GM19351 (cell line): ENCODE results near the gene SHROOM3.
"Not testable (repeated sequence)": the region's sequence is repeated elsewhere in the genome, so short reads cannot be mapped to it uniquely, and the experiment has no call there.

ENCODE experiments used
- ATAC-seq: cut with Tn5 transposase; IDR thresholded peaks from one replicate; pipeline ENCODE4 v1.9.1; 2021; ENCODE audit warnings: mild to moderate bottlenecking, moderate library complexity; ENCODE audit not compliant: unreplicated experiment

SHROOM3 gene

DNA sequence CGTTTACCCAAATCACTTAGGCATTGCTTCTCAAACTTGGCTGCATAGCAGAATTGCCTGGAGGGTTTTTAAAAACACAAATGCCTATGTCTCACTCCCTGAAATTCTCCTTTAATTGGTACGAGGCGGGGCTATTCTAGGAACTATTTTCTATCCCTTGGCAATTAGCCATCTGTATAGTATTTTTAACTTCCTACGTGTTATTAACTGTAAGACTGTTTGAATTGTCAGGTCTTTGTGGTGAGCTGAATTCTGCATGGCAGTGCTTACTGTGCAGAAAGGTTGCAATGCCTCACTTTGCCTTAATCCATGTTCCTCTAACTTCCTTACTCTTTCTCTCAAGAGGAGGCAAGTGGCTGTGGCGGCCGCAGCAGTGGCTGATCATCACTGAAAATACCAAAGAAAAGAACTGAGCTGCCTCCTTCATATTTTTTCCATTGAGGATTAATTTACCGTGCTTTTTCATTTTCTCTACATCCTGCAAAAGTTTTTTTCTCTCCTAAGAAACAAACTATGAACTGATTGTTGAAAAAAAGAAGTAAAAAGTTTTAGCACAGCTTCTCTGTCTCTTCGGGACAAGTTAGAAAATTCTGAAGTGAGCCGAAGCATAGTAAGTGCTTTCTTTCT lies at the start of gene SHROOM3:
Gene SHROOM3 (plus strand): TSS at position 329 of the 627 bp plus-strand sequence. CDS start 824 bp downstream, outside the sequence.
- no peak for ATAC-seq

DNA sequence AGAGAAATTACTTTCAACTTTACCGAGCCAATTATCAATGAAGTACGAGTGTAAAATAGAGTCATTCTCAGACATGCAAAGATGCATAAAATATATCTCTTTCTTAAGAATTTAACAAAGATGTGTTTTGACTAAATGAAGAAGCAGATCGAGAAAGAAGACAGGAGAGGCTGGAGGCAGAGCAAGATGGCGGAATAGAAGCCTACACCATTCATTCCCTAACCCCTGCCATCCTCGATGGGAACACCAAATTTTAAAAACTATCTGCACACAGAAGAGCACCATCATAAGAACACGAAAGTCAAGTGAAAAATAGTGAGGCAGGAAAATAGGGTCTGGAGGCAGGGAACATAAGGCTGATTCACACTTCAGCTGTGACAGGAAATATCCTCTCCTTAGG lies 49.1 kb upstream of the SHROOM3 start:
- ATAC-seq = no peak

DNA sequence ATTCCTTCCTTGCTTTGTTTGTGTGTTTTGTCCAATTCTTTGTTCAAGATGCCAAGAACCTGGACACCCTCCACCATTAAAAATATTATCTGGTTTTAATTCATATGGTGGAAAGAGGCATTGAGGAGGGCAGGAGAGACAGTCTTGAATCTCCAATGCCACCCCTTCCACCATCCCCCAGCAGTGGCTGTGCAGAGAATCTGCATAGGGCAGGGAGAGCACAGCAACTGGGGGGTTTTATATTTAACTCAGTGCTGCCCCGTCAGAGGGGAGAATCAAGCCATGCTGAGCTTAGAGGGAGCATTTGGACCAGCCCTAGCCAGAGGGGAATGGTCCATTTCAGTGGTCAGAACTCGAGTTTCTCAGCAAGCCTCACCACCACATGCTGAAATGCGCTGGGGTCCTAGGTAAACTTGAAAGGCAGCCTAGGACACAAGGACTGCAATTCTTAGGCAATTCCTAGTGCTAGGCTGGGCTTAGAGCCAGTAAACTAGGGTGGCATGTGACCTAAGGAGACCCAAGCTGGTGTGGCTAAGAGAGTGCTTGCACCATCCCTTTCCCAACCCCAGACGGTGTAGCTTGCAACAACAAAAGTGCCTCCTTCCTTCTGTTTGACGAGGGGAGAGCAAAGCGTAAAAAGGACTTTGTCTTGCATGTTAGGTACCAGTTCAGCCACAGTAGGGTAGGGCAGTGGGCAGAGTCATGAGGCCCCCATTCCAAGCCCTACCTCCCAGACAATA lies 48.3 kb upstream of the SHROOM3 start:
- ATAC-seq = no peak

DNA sequence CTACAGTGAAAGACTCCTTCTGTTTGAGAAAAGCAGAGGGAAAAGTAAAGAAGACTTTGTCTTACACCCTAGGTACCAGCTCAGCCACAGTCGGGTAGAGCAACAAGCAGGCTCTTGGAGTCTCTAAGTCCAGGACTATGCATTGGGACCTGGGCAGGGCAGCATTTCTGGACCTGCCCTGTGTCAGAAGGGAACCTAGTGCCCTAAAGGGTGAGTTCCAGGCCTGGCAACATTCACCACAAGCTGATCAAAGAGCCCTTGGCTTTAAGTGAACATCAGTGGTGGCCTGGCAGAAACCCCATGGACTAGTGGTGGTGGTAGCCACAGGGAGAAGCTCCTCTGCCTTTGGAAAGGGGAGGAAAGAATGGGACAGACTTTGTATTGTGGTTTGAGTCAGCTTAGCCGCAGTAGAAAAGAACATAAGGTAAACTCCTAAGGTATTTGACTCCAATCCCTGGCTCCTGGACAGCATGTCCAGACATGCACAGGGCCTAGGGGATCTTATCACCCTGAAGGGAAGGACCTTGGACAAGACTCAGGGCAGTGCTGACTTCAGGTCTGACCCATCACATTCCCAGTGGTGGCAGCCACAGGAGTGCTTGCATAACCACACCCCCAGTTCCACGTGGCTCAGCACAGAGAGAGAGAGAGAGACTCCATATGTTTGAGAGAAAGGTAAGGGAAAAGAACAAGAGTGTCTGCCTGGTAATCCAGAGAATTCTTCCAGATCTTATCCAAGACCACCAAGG lies 46.7 kb upstream of the SHROOM3 start:
- no peak for ATAC-seq

DNA sequence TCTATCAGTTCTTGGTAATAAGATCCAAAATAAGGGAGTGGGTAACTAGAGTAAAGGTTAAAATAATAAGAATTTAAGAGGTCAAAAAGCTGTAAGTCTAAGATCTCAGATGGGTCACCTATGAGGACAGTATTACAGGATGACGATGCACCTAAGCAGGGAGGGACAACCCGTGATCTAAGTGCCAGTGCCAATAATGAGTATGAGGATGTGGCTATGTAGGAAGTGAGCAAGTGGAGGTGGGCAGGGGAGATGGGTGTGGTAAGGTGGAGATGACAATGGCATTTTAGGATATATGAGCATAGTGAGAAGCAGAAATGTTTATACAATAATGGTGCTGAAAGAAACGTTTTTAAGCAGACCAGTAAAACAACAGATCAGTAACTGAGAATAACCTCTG lies 33.4 kb upstream of the SHROOM3 start:
- no peak for ATAC-seq

DNA sequence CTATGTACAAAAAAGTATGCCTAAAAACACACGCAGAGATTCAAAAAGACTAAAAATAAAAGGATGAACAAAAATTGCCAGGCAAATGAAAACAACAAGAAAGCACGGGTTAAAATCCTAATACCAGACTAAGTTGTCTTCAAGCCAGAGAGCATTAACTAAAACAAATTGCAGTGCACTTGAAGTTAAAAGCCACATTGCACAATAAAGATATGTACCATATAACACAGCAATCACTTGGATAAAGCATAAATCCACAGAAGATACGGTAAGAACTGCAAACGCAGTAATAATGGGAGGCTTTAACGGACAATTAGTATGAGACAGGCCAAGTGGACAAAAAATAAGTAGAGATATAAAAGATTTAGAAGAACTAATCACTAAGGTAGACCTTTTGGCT lies 28.9 kb upstream of the SHROOM3 start:
- ATAC-seq = no peak

GRCh38 chr4:76407440-76408119 lies 27.4 kb upstream of the SHROOM3 start:
- ATAC-seq = no peak

- ATAC-seq = no peak
Observed at GRCh38 chr4:76410636-76411035, 24.4 kb upstream of the SHROOM3 start.

- no peak for ATAC-seq
Observed at GRCh38 chr4:76420188-76420761, 14.8 kb upstream of the SHROOM3 start.

DNA sequence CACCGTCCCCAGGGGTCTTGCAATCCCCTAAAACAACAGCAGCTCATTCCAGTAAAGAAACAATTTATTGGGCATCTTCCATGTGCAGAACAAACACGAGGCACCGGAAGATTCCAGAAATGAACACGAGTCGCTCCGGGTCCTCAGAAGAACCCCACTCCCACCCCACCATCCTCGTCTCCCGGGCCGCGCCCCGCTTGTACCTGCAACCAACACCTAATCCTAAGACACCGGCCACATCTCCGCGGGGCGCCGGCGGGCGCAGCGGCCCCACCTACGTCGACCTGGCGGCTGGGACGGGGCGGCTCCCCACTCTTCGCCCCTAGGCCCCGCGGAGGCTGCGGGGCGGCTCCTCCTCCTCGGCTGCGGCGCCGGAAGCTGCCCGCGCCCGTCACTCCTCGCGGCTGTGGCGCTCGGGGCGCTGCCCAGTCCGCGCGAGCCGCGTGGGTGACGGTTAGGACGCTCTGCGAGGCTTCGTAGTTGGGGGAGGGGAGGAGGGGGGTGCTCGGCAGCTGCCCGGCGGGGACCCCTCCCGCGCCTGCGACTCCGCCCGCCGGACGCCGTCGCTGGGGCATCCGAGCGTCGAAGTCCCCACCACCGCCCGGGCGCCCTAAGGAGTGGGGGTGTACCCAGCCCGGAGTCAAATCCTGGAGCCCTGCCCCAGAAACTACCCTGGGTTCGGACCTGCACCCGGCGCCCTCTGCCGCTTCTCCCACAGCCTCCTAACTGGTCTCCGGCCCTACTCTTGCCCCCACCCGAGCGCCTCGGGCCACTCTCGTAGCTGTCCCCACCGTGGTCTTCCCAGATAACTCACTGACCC lies 14.1 kb upstream of the SHROOM3 start, which contains the start of gene CCDC158:
Gene CCDC158 (minus strand): TSS at position 380 of the 820 bp plus-strand sequence. CDS start 17,934 bp downstream, outside the sequence.
- ATAC-seq = no peak

DNA sequence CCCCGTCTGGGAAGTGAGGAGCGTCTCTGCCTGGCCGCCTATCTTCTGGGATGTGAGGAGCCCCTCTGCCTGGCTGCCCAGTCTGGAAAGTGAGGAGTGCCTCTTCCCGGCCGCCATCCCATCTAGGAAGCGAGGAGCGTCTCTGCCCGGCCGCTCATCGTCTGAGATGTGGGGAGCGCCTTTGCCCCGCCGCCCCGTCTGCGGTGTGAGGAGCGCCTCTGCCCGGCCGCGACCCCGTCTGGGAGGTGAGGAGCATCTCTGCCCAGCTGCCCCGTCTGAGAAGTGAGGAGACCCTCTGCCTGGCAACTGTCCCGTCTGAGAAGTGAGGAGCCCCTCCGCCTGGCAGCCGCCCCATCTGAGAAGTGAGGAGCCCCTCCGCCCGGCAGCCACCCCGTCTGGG lies 11.9 kb upstream of the SHROOM3 start:
- ATAC-seq = not testable (repeated sequence)

DNA sequence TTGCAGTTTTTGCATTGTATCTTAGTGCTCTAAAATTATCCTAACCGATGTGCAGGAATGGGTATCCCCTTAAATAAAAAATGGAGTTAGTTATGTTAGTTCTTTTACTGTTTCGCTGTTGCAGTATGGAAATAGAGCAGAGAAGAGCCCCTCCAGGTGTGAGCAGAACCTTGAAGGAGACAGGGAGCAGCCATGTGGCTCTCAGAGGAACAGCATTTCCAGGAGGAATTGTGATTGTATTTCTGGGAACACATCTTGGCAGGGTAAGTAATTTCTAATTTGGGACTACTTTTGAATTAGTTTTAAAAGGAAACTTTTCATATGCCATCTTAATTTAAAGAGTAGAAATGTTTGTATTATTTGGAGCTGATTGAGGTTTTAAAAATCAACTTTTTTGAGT lies 8.8 kb upstream of the SHROOM3 start:
- no peak for ATAC-seq

DNA sequence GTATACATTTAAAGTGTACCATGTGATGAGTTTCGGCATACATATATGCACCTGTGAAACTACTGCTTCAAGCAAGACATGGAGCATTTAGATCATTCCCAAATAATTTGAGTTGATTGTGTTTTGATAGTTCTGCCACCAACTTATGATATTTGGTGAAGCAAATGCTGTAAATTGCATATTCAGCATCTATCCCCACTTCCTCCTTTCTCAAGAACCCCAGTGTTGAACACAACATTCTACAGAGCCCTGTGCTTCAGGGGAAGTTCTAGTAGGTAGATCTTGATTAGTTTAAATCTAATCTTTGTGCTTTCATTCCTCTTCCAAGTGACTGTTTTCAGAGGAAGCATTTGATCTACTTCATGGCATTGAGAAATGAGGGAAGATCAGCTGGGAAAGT lies 5.4 kb upstream of the SHROOM3 start:
- ATAC-seq = no peak

DNA sequence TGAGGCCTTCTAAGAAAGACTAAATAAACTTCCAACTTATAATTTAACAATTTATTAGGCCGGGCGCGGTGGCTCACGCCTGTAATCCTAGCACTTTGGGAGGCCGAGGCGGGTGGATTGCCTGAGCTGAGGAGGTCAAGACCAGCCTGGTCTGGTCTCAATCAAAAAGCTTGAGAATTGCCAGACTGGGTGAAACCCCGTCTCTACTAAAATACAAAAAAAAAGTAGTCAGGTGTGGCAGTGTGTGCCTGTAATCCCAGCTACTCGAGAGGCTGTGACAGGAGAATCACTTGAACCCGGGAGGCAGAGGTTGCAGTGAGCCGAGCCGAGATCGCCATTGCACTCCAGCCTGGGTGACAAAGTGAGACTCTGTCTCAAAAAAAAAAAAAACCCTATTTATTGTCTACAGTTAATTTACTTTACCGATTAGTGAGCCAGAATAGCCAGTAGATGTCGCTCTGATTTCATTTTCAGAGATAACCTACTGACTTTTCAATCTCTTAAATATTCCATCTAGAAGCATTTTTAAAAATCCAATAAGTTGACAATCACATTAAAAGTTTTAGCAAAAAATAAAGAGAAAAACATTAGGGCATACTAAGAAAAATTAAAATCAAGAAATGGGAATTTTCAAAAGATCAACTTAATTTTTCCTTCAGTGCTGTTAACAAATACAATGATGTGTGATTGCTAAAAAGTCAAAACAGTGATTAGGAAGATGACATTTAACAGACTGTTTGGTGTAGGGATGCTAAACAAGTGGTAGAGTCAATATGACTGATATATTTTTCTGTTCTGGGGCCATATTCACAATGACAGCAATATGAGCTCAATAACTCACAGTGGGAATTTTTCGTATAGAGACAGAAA lies 4.3 kb upstream of the SHROOM3 start:
- no peak for ATAC-seq

- ATAC-seq = no peak
Observed at GRCh38 chr4:76435528-76436319, 695 bp downstream of the SHROOM3 start.

GRCh38 chr4:76439491-76439890 lies 4.5 kb downstream of the SHROOM3 start:
- no peak for ATAC-seq

- ATAC-seq = no peak
Observed at GRCh38 chr4:76441881-76442280, 6.9 kb downstream of the SHROOM3 start.

DNA sequence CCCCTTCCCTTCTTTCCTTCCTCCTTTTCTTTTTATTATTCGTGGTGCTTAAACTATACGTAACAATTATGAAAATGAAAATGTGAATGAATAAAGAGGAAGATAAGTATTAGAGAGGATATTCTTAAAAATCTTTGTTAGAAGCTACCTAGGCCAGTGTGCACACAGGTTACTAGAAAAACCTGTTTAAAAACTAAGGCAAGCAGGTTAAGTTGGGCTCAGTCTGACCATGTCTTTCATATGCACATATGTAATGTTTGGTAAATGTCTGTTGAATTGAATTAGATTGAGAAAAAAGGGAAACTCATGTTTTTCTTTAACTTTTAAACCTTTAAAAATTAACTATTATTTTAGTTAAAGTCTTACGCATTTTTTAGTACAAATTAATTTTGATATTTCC lies 7.8 kb downstream of the SHROOM3 start:
- no peak for ATAC-seq
